GM12864 (cell line): ENCODE data around the gene GPRIN1.

Source experiments
- DNase-seq: peaks from one replicate; pipeline ENCODE4 v3.0.0-alpha.2; 2011; ENCODE audit warnings: low read depth
- H3K4me3 ChIP-seq: 2 replicates; pipeline ENCODE4 v1.5.1; 2011; ENCODE audit warnings: mild to moderate bottlenecking, low read depth, low read length, control low read depth
- CTCF ChIP-seq: IDR thresholded peaks from 2 replicates; pipeline ENCODE4 v1.5.1; 2011; ENCODE audit warnings: low read depth, mild to moderate bottlenecking, moderate library complexity, low read length, control low read depth, inconsistent platforms; ENCODE audit errors: missing control alignments

GPRIN1 gene

GRCh38 chr5:176574297-176574591, 35.7 kb downstream of the GPRIN1 start:
- no peak for TF ChIP-seq CTCF
- H3K4me3 ChIP-seq: no peak overlapping the region
- DNase-seq: no peak

GRCh38 chr5:176573564-176574296, 36.2 kb downstream of the GPRIN1 start:
- DNase-seq: peak; percentile 25
- TF ChIP-seq CTCF: peak; percentile 93
- no peak overlapping the region for H3K4me3 ChIP-seq

- no peak for DNase-seq
These were observed 39.9 kb downstream of the GPRIN1 start for GRCh38 chr5:176570044-176570443.

GRCh38 chr5:176568657-176569056, 41.3 kb downstream of the GPRIN1 start:
- H3K4me3 ChIP-seq: no peak overlapping the region
- no peak for DNase-seq
- no peak for TF ChIP-seq CTCF

More at GRCh38 chr5:176570044-176570443, 39.9 kb downstream of the GPRIN1 start:
- no peak for TF ChIP-seq CTCF
- no peak overlapping the region for H3K4me3 ChIP-seq

- no peak overlapping the region for H3K4me3 ChIP-seq
- no peak for DNase-seq
- TF ChIP-seq CTCF: no peak
These were observed 44.1 kb downstream of the GPRIN1 start for GRCh38 chr5:176565760-176566288.

GRCh38 chr5:176564002-176564401, 46.0 kb downstream of the GPRIN1 start:
- no peak for DNase-seq
- H3K4me3 ChIP-seq: no peak overlapping the region
- no peak for TF ChIP-seq CTCF

- no peak for TF ChIP-seq CTCF
- H3K4me3 ChIP-seq: no peak overlapping the region
- DNase-seq: no peak
These were observed 47.8 kb downstream of the GPRIN1 start for GRCh38 chr5:176562189-176562588.
